D721Med (cell line): ENCODE measurements around the gene RCCD1.

ENCODE experiments used
- DNase-seq: peaks from one replicate; pipeline ENCODE4 v3.0.0; 2011; ENCODE audit warnings: low spot score; ENCODE audit not compliant: insufficient read length
- FAIRE-seq: peaks from 2 replicates; lab custom pipeline; 2011; peaks lifted over from hg19 to GRCh38; lab: Jason Lieb, UNC
- CTCF ChIP-seq: IDR thresholded peaks from 2 replicates; pipeline ENCODE4 v1.5.1; 2012; ENCODE audit warnings: mild to moderate bottlenecking, control low read depth; ENCODE audit not compliant: insufficient read depth; ENCODE audit errors: missing control alignments

Gene RCCD1

GRCh38 chr15:90914305-90915080 is 40.2 kb upstream of the RCCD1 start:
- FAIRE-seq = no peak
- no peak for DNase-seq
- TF ChIP-seq CTCF = no peak

GRCh38 chr15:90915216-90915807 is 39.4 kb upstream of the RCCD1 start:
- TF ChIP-seq CTCF = no peak
- no peak for DNase-seq

GRCh38 chr15:90915808-90916440 is 38.8 kb upstream of the RCCD1 start:
- DNase-seq (no peak), FAIRE-seq (no peak)

More at GRCh38 chr15:90915216-90915807, 39.4 kb upstream of the RCCD1 start:
- no peak for FAIRE-seq

GRCh38 chr15:90916461-90916860 is 38.2 kb upstream of the RCCD1 start:
- TF ChIP-seq CTCF = no peak
- FAIRE-seq (no peak), DNase-seq (no peak)

More at GRCh38 chr15:90915808-90916440, 38.8 kb upstream of the RCCD1 start:
- TF ChIP-seq CTCF = no peak

GRCh38 chr15:90917569-90917968 is 37.1 kb upstream of the RCCD1 start:
- FAIRE-seq = no peak
- no peak for TF ChIP-seq CTCF
- DNase-seq = no peak

- FAIRE-seq = no peak
- no peak for DNase-seq
- TF ChIP-seq CTCF = no peak
Measured at GRCh38 chr15:90918034-90918788, 36.5 kb upstream of the RCCD1 start.
